Brain microvascular endothelial cell (primary cell): ENCODE data around the gene GTF3C5.
A peak's percentile ranks its signal among the peaks of the same experiment; 100 is the strongest.
"Not testable (repeated sequence)": the region's sequence is repeated elsewhere in the genome, so short reads cannot be mapped to it uniquely, and the experiment has no call there.

Experiments used
- DNase-seq: peaks from one replicate; pipeline ENCODE4 v3.0.0-alpha.2; 2020
- H3K27ac ChIP-seq: fragments of 250-450 bp; sonication (Bioruptor Pico); 2 replicates; pipeline ENCODE4 v1.5.1; 2020; ENCODE audit warnings: mild to moderate bottlenecking, moderate library complexity
- H3K27me3 ChIP-seq: fragments of 250-450 bp; sonication (Bioruptor Pico); replicated peaks from 2 replicates; pipeline ENCODE4 v1.5.1; 2020; ENCODE audit warnings: mild to moderate bottlenecking
- H3K36me3 ChIP-seq: fragments of 250-450 bp; sonication (Bioruptor Pico); replicated peaks from 2 replicates; pipeline ENCODE4 v1.5.1; 2020; ENCODE audit warnings: mild to moderate bottlenecking
- H3K4me3 ChIP-seq: 2 replicates; pipeline ENCODE4 v1.5.1; 2011; ENCODE audit warnings: low read depth, mild to moderate bottlenecking, control low read depth, low read length, moderate library complexity
- in situ Hi-C: cut with HindIII; loops from 2 replicates; pipeline ENCODE4 v1.10.0; 2017; ENCODE audit warnings: low sequenced_read_pairs, low pct_ligation_motif_present
- TF ChIP-seq, protein P1 (sequence below): IDR thresholded peaks from 2 replicates; pipeline ENCODE4 v1.5.1; 2011; ENCODE audit warnings: low read depth, mild to moderate bottlenecking, moderate library complexity, low read length, control low read depth, inconsistent platforms; ENCODE audit errors: missing control alignments

GTF3C5 gene

DNA sequence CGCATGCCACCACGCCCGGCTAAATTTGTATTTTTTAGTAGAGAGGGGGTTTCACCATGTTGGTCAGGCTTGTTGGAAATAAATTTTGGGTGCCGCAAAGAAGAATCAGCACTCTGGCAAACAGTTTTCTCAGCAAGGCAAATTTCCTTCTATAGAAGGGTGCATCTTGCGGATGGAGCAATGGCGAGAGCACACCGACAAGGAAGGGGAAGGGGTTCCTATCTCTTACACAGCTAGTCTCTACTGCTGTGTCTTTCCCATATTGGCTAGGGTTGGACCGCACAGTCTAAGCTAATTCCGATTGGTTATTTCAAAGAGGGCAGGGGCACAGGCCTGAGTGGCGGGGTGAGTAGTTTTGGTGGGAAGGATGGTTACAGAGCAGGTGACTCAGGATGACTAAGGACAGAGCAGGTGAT is 707 bp downstream of the GTF3C5 start:
- TF ChIP-seq, protein P1, sequence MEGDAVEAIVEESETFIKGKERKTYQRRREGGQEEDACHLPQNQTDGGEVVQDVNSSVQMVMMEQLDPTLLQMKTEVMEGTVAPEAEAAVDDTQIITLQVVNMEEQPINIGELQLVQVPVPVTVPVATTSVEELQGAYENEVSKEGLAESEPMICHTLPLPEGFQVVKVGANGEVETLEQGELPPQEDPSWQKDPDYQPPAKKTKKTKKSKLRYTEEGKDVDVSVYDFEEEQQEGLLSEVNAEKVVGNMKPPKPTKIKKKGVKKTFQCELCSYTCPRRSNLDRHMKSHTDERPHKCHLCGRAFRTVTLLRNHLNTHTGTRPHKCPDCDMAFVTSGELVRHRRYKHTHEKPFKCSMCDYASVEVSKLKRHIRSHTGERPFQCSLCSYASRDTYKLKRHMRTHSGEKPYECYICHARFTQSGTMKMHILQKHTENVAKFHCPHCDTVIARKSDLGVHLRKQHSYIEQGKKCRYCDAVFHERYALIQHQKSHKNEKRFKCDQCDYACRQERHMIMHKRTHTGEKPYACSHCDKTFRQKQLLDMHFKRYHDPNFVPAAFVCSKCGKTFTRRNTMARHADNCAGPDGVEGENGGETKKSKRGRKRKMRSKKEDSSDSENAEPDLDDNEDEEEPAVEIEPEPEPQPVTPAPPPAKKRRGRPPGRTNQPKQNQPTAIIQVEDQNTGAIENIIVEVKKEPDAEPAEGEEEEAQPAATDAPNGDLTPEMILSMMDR, result no peak
- H3K36me3 ChIP-seq, result no peaks in the 10 kb centered on the region
- no peak for DNase-seq
- no peak overlapping the region for H3K27ac ChIP-seq
- in situ Hi-C loops, result loop anchor here (25.0 kb wide), 1 partner anchor 106 kb away; no protein-coding TSS in a partner anchor
- no peaks in the 10 kb centered on the region for H3K27me3 ChIP-seq
- peak overlapping the region; percentile 94 for H3K4me3 ChIP-seq

DNA sequence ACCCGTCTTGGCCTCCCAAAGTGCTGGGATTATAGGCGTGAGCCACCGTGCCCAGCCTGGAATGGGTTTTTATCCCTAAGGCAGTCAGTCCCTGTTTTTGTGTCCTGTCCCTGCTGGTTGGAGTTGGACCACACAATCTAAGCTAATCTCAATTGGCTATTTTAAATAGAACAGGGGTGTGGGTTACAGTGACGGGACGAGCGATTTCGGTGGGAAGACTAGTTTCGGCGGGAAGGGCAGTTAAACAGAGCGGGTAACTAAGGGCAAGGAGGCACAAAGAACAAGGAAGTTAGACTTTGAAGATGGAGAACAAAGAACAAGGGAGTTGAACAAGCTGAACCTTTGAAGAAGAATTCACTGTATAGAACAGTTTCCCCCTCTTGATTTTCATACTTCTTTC is 1.4 kb downstream of the GTF3C5 start:
- in situ Hi-C loops, result loop anchor here (25.0 kb wide), 1 partner anchor 105 kb away; no protein-coding TSS in a partner anchor
- DNase-seq, result no peak
- H3K36me3 ChIP-seq, result no peaks in the 10 kb centered on the region
- TF ChIP-seq, protein P1, result no peak
- H3K4me3 ChIP-seq, result no peak overlapping the region
- no peaks in the 10 kb centered on the region for H3K27me3 ChIP-seq
- H3K27ac ChIP-seq, result no peak overlapping the region

DNA sequence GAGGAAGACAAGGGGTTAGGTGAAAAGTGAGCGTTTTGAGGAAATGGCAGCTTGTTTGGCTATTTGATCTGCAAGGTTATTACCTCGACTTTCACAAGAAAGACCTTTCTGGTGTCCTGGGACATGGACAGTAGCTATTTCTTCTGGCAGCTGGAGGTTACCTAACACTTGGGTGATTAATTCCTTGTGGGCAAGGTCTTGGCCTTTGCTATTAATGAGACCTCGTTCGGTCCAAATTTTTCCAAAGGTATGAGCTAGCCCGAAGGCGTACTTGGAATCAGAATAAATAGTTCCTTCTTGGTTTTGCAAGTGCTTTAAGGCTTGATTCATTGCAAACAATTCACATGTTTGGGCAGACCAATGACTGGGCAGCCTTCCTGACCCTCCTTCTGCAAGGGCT is 4.9 kb downstream of the GTF3C5 start:
- TF ChIP-seq, protein P1, result no peak
- Histone ChIP-seq H3K27ac (no peak overlapping the region), H3K4me3 (no peak overlapping the region), H3K36me3 (no peaks in the 10 kb centered on the region), H3K27me3 (no peaks in the 10 kb centered on the region)
- no peak for DNase-seq
- in situ Hi-C loops, result loop anchor here (25.0 kb wide), 1 partner anchor 102 kb away; no protein-coding TSS in a partner anchor

DNA sequence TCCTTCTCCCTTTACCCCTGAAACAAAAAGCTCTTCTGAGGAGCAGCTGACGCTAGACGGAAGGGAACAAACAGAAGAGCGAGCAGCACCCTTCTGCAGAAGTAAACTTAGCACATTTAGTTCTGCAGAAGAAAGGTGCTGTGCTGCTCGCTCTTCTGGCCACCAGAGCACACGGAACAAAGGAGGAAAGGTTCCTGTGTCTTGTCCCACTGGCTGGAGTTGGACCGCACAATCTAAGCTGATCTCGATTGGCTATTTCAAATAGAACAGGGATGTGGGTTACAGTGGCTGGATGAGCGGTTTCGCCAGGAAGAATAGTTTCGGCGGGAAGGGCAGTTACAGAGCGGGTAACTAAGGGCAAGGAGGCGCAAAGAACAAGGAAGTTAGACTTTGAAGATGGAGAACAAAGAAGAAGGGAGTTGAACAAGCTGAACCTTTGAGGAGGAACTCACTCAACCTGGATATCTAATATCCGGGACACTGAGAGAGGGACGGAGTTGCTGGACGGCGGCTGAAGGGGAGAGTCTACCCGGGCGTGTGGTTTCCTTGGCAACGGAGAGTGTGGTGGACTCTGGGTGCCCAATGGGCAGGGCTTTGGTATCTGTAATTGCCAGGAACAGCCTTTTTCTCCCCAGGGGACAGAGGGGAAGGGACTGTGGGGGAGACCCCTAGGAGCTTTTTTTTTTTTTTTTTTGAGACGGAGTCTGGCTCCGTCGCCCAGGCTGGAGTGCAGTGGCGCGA is 7.1 kb downstream of the GTF3C5 start:
- in situ Hi-C loops, result loop anchor here (25.0 kb wide), 1 partner anchor 99 kb away; no protein-coding TSS in a partner anchor
- no peak for DNase-seq

DNA sequence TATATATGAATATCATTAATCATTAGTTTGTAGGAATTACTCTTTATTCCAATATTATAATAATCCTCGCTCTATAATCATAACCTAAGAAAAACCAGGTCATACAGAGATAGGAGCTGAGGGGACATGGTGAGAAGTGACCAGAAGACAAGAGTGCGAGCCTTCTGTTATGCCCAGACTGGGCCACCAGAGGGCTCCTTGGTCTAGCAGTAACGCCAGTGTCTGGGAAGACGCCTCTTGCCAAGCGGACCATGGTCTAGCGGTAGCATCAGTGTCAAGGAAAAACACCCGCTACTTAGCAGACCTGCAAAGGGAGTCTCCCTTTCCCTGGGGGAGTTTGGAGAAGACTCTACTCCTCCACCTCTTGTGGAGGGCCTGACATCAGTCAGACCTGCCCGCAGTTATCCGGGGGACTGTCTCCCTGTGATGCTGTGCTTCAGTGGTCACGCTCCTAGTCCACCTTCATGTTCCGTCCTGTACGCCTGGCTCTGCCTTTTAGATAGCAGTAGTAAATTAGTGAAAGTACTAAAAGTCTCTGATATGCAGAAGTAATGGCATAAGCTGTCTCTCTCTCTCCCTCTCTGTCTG is 10.2 kb downstream of the GTF3C5 start:
- peak; percentile 70 for DNase-seq
- TF ChIP-seq, protein P1, result peak; percentile 72
- not testable (repeated sequence) for H3K27ac ChIP-seq, H3K4me3 ChIP-seq, H3K27me3 ChIP-seq
- peaks cover 30% of the 10 kb centered on the region for H3K36me3 ChIP-seq
- in situ Hi-C loops, result loop anchor here (25.0 kb wide), 1 partner anchor 96 kb away; no protein-coding TSS in a partner anchor

More for the DNA sequence above, 7.1 kb downstream of the GTF3C5 start:
- TF ChIP-seq, protein P1, result no peak
- H3K4me3 ChIP-seq, result no peak overlapping the region
- H3K27ac ChIP-seq, result no peak overlapping the region
- no peaks in the 10 kb centered on the region for H3K27me3 ChIP-seq
- H3K36me3 ChIP-seq, result peaks cover 6% of the 10 kb centered on the region
